ENCODE measurements around the gene STC2.

DNA sequence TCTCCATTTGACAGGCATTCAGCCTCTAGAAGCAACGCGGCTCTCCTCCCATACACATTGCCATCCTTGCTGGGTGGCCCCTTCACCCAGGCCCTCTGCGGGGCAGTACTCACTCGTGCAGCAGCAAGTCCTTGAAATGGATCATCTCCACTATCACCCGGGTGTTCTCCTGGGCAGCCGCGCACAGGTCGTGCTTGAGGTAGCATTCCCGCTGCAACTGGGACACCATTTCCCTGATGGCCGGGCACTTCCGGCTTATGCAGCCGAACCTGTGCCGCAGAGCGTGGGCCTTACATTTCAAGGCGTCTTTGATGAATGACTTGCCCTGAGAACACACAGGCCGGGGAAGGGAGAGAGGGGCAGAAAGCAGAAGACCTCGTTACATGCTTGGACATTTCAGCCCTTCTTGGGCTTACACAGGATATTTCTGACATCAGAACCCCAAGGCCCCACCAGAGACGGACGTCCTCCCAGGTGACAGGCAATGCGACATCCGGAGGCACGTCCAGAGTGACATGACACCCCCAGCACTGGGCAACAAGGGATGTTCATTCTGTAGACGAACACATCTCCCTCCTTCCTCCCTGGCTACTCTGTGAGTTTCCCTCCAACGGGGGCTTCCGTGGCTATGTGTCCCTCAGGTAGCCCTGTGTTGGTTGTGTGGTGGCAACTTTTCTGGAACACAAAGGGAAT, 5.0 kb downstream of the STC2 start:
- TF ChIP-seq POLR2AphosphoS5 (IDR thresholded peaks at IDR 0.05), result no peak
- TF ChIP-seq, protein P1, sequence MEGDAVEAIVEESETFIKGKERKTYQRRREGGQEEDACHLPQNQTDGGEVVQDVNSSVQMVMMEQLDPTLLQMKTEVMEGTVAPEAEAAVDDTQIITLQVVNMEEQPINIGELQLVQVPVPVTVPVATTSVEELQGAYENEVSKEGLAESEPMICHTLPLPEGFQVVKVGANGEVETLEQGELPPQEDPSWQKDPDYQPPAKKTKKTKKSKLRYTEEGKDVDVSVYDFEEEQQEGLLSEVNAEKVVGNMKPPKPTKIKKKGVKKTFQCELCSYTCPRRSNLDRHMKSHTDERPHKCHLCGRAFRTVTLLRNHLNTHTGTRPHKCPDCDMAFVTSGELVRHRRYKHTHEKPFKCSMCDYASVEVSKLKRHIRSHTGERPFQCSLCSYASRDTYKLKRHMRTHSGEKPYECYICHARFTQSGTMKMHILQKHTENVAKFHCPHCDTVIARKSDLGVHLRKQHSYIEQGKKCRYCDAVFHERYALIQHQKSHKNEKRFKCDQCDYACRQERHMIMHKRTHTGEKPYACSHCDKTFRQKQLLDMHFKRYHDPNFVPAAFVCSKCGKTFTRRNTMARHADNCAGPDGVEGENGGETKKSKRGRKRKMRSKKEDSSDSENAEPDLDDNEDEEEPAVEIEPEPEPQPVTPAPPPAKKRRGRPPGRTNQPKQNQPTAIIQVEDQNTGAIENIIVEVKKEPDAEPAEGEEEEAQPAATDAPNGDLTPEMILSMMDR (IDR thresholded peaks at IDR 0.05), result no peak
- no peak for TF ChIP-seq EP300 (IDR thresholded peaks at IDR 0.05; ENCODE audit: low read depth)
- no peak for TF ChIP-seq POLR2A (IDR thresholded peaks at IDR 0.05)

All from transverse colon (tissue), 4 donors.